ENCODE results near the gene SNN. TPM values are rescaled to one million over a fixed set of nuclear protein-coding genes. Genes with fewer than 3 reads are reported as not detected.

SNN gene
- total RNA-seq, 1 experiment from 2014 or later, result 15.6 TPM

DNA sequence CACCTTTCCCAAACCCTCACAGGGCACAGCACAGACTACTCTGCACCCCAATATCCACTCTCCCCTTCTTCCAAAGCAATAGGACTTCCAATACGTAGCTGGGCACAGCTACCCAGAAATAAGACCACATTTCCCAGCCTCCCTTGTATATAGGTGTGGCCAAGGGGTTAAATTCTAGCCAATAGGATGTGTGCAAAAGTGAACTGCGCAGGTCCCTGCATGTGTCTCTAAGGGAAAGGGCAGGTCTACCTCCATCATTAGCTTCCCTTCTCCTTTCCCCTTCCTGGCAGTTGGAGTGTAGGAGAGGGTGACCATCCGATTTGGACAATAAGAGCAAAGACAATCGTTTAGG is 25.5 kb upstream of the SNN start:
- no peak overlapping the region for H3K4me3 ChIP-seq (ENCODE audit: low read depth in 2 of 2, low read length in 2 of 2)
- ChIA-PET POLR2A (no interaction called here), CTCF (interaction anchor here (0.5 to 0.7 kb wide), 5 partner anchors 11 to 322 kb away, joined by 3 to 6 read pairs (median 5); no protein-coding TSS in a partner anchor)
- no peaks in the 10 kb centered on the region for H3K27me3 ChIP-seq (ENCODE audit: control insufficient read depth, insufficient read depth, low read length)
- H3K36me3 ChIP-seq (ENCODE audit: control insufficient read depth, insufficient read depth, low read length), result no peaks in the 10 kb centered on the region
- DNase-seq (ENCODE audit: low read depth, low spot score) (no peak), ATAC-seq (peak; percentile 50; the same call in 1 of the 2 replicates)
- in situ Hi-C loops (cut with HindIII; ENCODE audit: low pct_unique_long_range_greater_than_20kb, low sequenced_read_pairs) (no loop called here), intact Hi-C loops (cut with micrococcal nuclease; ENCODE audit: unreplicated experiment) (loop anchor here (5.0 kb wide), 2 partner anchors 110 to 235 kb away; no protein-coding TSS in a partner anchor)
- H3K4me1 ChIP-seq (ENCODE audit: control insufficient read depth, insufficient read depth, low read length), result peaks cover 11% of the 10 kb centered on the region
- H3K9me3 ChIP-seq (ENCODE audit: control insufficient read depth, insufficient read depth, low read depth, low read length), result no peaks in the 10 kb centered on the region
- no peak overlapping the region for H3K27ac ChIP-seq (ENCODE audit: low read length)
- TF ChIP-seq CTCF (IDR thresholded peaks at IDR 0.05) (no peak), POLR2AphosphoS5 (IDR thresholded peaks at IDR 0.05; ENCODE audit: low read depth, low read length) (no peak), SIN3A (IDR thresholded peaks at IDR 0.05; ENCODE audit: borderline replicate concordance, insufficient read depth, low read depth, low read length) (no peak), TCF7L2 (IDR thresholded peaks at IDR 0.05; ENCODE audit: low read depth, low read length) (no peak)
- TF ChIP-seq, protein P1, sequence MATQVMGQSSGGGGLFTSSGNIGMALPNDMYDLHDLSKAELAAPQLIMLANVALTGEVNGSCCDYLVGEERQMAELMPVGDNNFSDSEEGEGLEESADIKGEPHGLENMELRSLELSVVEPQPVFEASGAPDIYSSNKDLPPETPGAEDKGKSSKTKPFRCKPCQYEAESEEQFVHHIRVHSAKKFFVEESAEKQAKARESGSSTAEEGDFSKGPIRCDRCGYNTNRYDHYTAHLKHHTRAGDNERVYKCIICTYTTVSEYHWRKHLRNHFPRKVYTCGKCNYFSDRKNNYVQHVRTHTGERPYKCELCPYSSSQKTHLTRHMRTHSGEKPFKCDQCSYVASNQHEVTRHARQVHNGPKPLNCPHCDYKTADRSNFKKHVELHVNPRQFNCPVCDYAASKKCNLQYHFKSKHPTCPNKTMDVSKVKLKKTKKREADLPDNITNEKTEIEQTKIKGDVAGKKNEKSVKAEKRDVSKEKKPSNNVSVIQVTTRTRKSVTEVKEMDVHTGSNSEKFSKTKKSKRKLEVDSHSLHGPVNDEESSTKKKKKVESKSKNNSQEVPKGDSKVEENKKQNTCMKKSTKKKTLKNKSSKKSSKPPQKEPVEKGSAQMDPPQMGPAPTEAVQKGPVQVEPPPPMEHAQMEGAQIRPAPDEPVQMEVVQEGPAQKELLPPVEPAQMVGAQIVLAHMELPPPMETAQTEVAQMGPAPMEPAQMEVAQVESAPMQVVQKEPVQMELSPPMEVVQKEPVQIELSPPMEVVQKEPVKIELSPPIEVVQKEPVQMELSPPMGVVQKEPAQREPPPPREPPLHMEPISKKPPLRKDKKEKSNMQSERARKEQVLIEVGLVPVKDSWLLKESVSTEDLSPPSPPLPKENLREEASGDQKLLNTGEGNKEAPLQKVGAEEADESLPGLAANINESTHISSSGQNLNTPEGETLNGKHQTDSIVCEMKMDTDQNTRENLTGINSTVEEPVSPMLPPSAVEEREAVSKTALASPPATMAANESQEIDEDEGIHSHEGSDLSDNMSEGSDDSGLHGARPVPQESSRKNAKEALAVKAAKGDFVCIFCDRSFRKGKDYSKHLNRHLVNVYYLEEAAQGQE (IDR thresholded peaks at IDR 0.05; ENCODE audit: insufficient read depth in 1 of 2, low read depth in 2 of 2, low read length in 1 of 2), result no peak
- BruUV-seq (replicated peaks), result no TSS peak

- Histone ChIP-seq H3K27me3 (ENCODE audit: control insufficient read depth, insufficient read depth, low read length) (no peaks in the 10 kb centered on the region), H3K36me3 (ENCODE audit: control insufficient read depth, insufficient read depth, low read length) (no peaks in the 10 kb centered on the region), H3K9me3 (ENCODE audit: control insufficient read depth, insufficient read depth, low read depth, low read length) (no peaks in the 10 kb centered on the region), H3K4me1 (ENCODE audit: control insufficient read depth, insufficient read depth, low read length) (no peaks in the 10 kb centered on the region), H3K27ac (ENCODE audit: low read length) (no peak overlapping the region), H3K4me3 (ENCODE audit: low read depth in 2 of 2, low read length in 2 of 2) (no peak overlapping the region)
- no TSS peak for BruUV-seq (replicated peaks)
- in situ Hi-C loops (cut with HindIII; ENCODE audit: low pct_unique_long_range_greater_than_20kb, low sequenced_read_pairs) (no loop called here), intact Hi-C loops (cut with micrococcal nuclease; ENCODE audit: unreplicated experiment) (no loop called here)
- CTCF ChIA-PET, result interaction anchor here (0.6 kb wide), 2 partner anchors 104 to 233 kb away, joined by 3 to 12 read pairs; no protein-coding TSS in a partner anchor
- DNase-seq (ENCODE audit: low read depth, low spot score) (no peak), ATAC-seq (no peak)
- TF ChIP-seq CTCF (IDR thresholded peaks at IDR 0.05) (no peak), POLR2AphosphoS5 (IDR thresholded peaks at IDR 0.05; ENCODE audit: low read depth, low read length) (no peak), SIN3A (IDR thresholded peaks at IDR 0.05; ENCODE audit: borderline replicate concordance, insufficient read depth, low read depth, low read length) (no peak), TCF7L2 (IDR thresholded peaks at IDR 0.05; ENCODE audit: low read depth, low read length) (no peak)
- TF ChIP-seq, protein P1 (IDR thresholded peaks at IDR 0.05; ENCODE audit: insufficient read depth in 1 of 2, low read depth in 2 of 2, low read length in 1 of 2), result no peak
- POLR2A ChIA-PET, result interaction anchor here (0.6 kb wide), 2 partner anchors 17 to 34 kb away, joined by 3 to 4 read pairs; no protein-coding TSS in a partner anchor
Measured at GRCh38 chr16:11649276-11649675, 19.0 kb upstream of the SNN start.
